Body of pancreas (tissue), 4 donors: ENCODE data around the gene AHCYL1.

Experiments used
- CTCF ChIP-seq, 7 experiments: fragments of 450-650 bp in 4 of 7; fragments of 200-600 bp in 3 of 7; sonication (generic) in 3 of 7; IDR thresholded peaks; one replicate each; pipeline ENCODE4 v1.5.1; 2016 to 2019; ENCODE audit warnings: antibody characterized with exemption in 7 of 7
- POLR2A ChIP-seq, 3 donors: fragments of 450-650 bp; IDR thresholded peaks; one replicate each; pipeline ENCODE4 v1.6.1; 2016; ENCODE audit warnings: antibody characterized with exemption in 3 of 3, mild to moderate bottlenecking in 2 of 3

- TF ChIP-seq CTCF (IDR thresholded peaks at IDR 0.05) (no peak), POLR2A (IDR thresholded peaks at IDR 0.05) (no peak)
These were observed 85.7 kb downstream of the AHCYL1 start for GRCh38 chr1:110070282-110070669.
